Transverse colon (tissue), 4 donors: ENCODE measurements around the gene TMPRSS12. TPM values are rescaled to one million over a fixed set of nuclear protein-coding genes. Genes with fewer than 3 reads are reported as not detected.

Source experiments
- DNase-seq: peaks from one replicate; pipeline ENCODE4 v3.0.0-alpha.2; 2019
- H3K27ac ChIP-seq, 4 donors: fragments of 200-600 bp; sonication (generic); 2 replicates each; pipeline ENCODE4 v1.5.1; 2016 to 2018; ENCODE audit warnings: inconsistent platforms in 4 of 4
- H3K27me3 ChIP-seq: fragments of 200-600 bp; sonication (generic); 2 replicates; pipeline ENCODE4 v1.5.1; 2017; ENCODE audit warnings: inconsistent platforms
- H3K36me3 ChIP-seq, 4 donors: fragments of 200-600 bp; sonication (generic); 2 replicates each; pipeline ENCODE4 v1.5.1; 2017 to 2019; ENCODE audit warnings: inconsistent platforms in 4 of 4
- H3K4me1 ChIP-seq, 4 donors: fragments of 200-600 bp; sonication (generic); 2 replicates each; pipeline ENCODE4 v1.5.1; 2017 to 2020; ENCODE audit warnings: inconsistent platforms in 4 of 4
- H3K4me3 ChIP-seq, 4 donors: fragments of 200-600 bp; sonication (generic); 1 replicate in 1 of 4; 2 replicates in 3 of 4; pipeline versions ENCODE4 v1.5.1 to v1.6.1; 2017 to 2019; ENCODE audit warnings: inconsistent platforms in 4 of 4
- H3K9me3 ChIP-seq, 2 donors: fragments of 200-600 bp; sonication (generic); 2 replicates each; pipeline ENCODE4 v1.5.1; 2017 to 2019; ENCODE audit warnings: inconsistent platforms in 2 of 2
- EP300 ChIP-seq: sonication (generic); formaldehyde crosslinking; IDR thresholded peaks from one replicate; pipeline ENCODE4 v1.6.1; 2017; ENCODE audit warnings: antibody characterized with exemption, low read depth
- POLR2A ChIP-seq: fragments of 450-650 bp; IDR thresholded peaks from one replicate; pipeline ENCODE4 v1.6.1; 2016; ENCODE audit warnings: antibody characterized with exemption, mild to moderate bottlenecking, moderate library complexity
- POLR2AphosphoS5 ChIP-seq, 3 donors: sonication (generic); formaldehyde crosslinking; IDR thresholded peaks; one replicate each; pipeline ENCODE4 v1.6.1; 2016; ENCODE audit warnings: antibody characterized with exemption in 3 of 3
- WGBS, 2 donors: methylation state at CpG; one replicate each; pipeline ENCODE4 v1.1.5; 2018; ENCODE audit warnings: low coverage in 1 of 2; 5-methylcytosine and 5-hydroxymethylcytosine counted together
- in situ Hi-C, 4 donors: fragments of 200-750 bp; cut with MboI; loops; one replicate each; pipeline versions ENCODE4 v1.15.0 to v1.15.1; 2017; ENCODE audit warnings: low sequenced_read_pairs in 3 of 4, low pct_ligation_motif_present in 1 of 4, low pct_unique_long_range_greater_than_20kb in 1 of 4
- intact Hi-C: fragments of 100-400 bp; cut with DNase I; formaldehyde crosslinking; loops from one replicate; pipeline ENCODE4 v1.15.1; 2023; ENCODE audit warnings: low total_unique reads
- small RNA-seq, 4 donors: library from RNA; depleted of rRNA; stranded (forward); fragments of <200 nt; gene quantifications; one replicate each; pipeline ENCODE3, GENCODE V24; 2016
- total RNA-seq, 4 donors: library from RNA; depleted of rRNA; stranded (reverse); fragments of >200 nt; gene quantifications; one replicate each; pipeline ENCODE4 v1.1.0, GENCODE V29; 2016
- TF ChIP-seq, protein P1 (sequence below), 5 experiments: fragments of 200-600 bp in 3 of 5; fragments of 450-650 bp in 2 of 5; sonication (generic) in 3 of 5; IDR thresholded peaks; 1 replicate in 2 of 5; 2 replicates in 3 of 5; pipeline ENCODE4 v1.5.1; 2016 to 2017; ENCODE audit warnings: antibody characterized with exemption in 5 of 5, inconsistent platforms in 3 of 5, mild to moderate bottlenecking in 2 of 5, moderate library complexity in 1 of 5

TMPRSS12 gene
- total RNA-seq, 4 donors from 2014 or later, result not detected

DNA sequence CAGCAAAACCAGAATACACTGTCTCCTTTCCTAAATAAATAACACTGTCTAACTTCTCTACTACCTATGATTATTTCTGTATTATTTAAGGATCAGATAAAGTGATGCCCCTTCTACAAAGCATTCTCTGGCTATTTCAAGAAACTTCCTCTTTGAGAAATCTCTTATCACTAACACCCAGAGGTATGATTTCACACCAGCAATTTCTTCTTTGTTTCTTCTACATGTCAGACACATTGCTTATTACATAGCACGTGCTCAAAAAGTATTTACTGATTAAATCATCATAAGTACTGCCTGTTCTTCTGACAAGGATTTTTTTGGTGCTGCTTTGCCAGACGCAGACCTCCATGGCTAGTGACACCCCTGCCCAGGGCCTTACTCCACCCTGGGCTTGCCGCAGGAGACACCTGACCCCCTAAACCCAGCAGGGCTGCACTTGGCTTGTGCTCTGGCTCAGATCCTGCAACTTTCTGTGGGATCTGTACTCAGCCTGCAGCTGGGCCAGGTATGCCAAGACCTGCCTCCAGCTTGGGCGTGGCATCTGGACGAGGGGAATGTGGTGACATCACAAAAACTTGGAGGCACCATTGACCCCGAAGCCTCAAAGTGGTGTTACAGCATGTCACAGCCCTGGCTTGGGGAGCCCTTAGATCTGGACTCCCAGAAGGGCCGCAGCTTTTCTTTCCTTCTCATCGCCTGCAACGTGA, 94.2 kb downstream of the TMPRSS12 start:
- in situ Hi-C loops (no loop called here), intact Hi-C loops (no loop called here)
- Histone ChIP-seq H3K4me3 (no peak overlapping the region), H3K4me1 (peaks cover 22 to 42% (median 37%) of the 10 kb centered on the region in 4 donors), H3K36me3 (no peaks in the 10 kb centered on the region), H3K27ac (peak overlapping the region in 1 of 4 donors; percentile 18), H3K27me3 (no peaks in the 10 kb centered on the region), H3K9me3 (no peaks in the 10 kb centered on the region)
- no peak for DNase-seq
- WGBS, 2 donors, result 87 to 88% methylated on average over 1 to 9 of the region's 9 CpGs
- TF ChIP-seq, protein P1, sequence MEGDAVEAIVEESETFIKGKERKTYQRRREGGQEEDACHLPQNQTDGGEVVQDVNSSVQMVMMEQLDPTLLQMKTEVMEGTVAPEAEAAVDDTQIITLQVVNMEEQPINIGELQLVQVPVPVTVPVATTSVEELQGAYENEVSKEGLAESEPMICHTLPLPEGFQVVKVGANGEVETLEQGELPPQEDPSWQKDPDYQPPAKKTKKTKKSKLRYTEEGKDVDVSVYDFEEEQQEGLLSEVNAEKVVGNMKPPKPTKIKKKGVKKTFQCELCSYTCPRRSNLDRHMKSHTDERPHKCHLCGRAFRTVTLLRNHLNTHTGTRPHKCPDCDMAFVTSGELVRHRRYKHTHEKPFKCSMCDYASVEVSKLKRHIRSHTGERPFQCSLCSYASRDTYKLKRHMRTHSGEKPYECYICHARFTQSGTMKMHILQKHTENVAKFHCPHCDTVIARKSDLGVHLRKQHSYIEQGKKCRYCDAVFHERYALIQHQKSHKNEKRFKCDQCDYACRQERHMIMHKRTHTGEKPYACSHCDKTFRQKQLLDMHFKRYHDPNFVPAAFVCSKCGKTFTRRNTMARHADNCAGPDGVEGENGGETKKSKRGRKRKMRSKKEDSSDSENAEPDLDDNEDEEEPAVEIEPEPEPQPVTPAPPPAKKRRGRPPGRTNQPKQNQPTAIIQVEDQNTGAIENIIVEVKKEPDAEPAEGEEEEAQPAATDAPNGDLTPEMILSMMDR (IDR thresholded peaks at IDR 0.05), result no peak
- TF ChIP-seq POLR2A (no peak), EP300 (no peak), POLR2AphosphoS5 (IDR thresholded peaks at IDR 0.05) (no peak)

Small RNAs within 50 kb of the gene (small RNA-seq; reads per million reads assigned to genes)
- gene AC013244.2, result 0 reads per million in 4 donors
- gene RN7SL519P, result 0 reads per million in 4 donors

Other genes starting within 250 kb of the TMPRSS12 start
- gene ATF1, start 78.8 kb upstream of the TMPRSS12 start, total RNA-seq, result 10 to 100 TPM in 3 of 4 donors, 1 to 10 TPM in 1; 10.0 to 19.4 (median 16.5) TPM
- gene HIGD1C, start 109.6 kb downstream of the TMPRSS12 start, total RNA-seq, result not detected
- gene SLC11A2, start 183.5 kb downstream of the TMPRSS12 start, total RNA-seq, result 10 to 100 TPM in 3 of 4 donors, 1 to 10 TPM in 1; 9.7 to 48.7 (median 42.5) TPM
- 100 to 1,000 TPM in 1 of 4 donors, 10 to 100 TPM in 3; 45.3 to 109 (median 88.9) TPM for gene LETMD1, start 205.4 kb downstream of the TMPRSS12 start, total RNA-seq
- gene CSRNP2, start 240.7 kb downstream of the TMPRSS12 start, total RNA-seq, result 10 to 100 TPM; 14.3 to 69.6 (median 25.5) TPM